GM12864 (cell line): ENCODE measurements around the gene RXFP4.

Source experiments
- DNase-seq: peaks from one replicate; pipeline ENCODE4 v3.0.0-alpha.2; 2011; ENCODE audit warnings: low read depth
- H3K4me3 ChIP-seq: 2 replicates; pipeline ENCODE4 v1.5.1; 2011; ENCODE audit warnings: mild to moderate bottlenecking, low read depth, low read length, control low read depth
- TF ChIP-seq, protein P1 (sequence below): IDR thresholded peaks from 2 replicates; pipeline ENCODE4 v1.5.1; 2011; ENCODE audit warnings: low read depth, mild to moderate bottlenecking, moderate library complexity, low read length, control low read depth, inconsistent platforms; ENCODE audit errors: missing control alignments

The RXFP4 gene

GRCh38 chr1:155960081-155960745 lies 18.8 kb downstream of the RXFP4 start:
- no peak for DNase-seq
- H3K4me3 ChIP-seq = no peak overlapping the region
- TF ChIP-seq, protein P1, sequence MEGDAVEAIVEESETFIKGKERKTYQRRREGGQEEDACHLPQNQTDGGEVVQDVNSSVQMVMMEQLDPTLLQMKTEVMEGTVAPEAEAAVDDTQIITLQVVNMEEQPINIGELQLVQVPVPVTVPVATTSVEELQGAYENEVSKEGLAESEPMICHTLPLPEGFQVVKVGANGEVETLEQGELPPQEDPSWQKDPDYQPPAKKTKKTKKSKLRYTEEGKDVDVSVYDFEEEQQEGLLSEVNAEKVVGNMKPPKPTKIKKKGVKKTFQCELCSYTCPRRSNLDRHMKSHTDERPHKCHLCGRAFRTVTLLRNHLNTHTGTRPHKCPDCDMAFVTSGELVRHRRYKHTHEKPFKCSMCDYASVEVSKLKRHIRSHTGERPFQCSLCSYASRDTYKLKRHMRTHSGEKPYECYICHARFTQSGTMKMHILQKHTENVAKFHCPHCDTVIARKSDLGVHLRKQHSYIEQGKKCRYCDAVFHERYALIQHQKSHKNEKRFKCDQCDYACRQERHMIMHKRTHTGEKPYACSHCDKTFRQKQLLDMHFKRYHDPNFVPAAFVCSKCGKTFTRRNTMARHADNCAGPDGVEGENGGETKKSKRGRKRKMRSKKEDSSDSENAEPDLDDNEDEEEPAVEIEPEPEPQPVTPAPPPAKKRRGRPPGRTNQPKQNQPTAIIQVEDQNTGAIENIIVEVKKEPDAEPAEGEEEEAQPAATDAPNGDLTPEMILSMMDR = no peak

DNA sequence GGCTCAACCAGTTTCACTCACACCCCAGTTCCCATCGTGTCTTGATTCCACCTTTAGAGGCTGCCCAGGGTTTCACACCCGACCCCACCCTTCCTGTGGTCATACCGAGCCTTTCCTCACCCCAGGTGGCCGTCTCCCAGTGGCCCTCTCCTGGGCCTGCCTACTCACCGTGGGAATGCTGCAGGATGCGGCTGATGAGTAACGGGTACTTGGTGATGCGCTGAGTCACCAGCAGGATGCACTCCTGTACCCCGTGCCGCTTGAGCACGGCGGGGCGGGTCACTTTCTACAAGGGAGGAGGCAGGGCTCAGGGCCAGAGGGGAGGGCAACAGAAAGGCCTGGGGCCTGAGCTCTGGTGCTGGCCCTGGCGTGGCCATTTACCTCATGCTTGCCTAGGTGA lies 20.5 kb downstream of the RXFP4 start:
- no peak overlapping the region for H3K4me3 ChIP-seq
- TF ChIP-seq, protein P1 = peak; percentile 60
- DNase-seq = no peak

GRCh38 chr1:155962599-155963211 lies 21.3 kb downstream of the RXFP4 start:
- TF ChIP-seq, protein P1 = no peak
- no peak overlapping the region for H3K4me3 ChIP-seq
- no peak for DNase-seq

DNA sequence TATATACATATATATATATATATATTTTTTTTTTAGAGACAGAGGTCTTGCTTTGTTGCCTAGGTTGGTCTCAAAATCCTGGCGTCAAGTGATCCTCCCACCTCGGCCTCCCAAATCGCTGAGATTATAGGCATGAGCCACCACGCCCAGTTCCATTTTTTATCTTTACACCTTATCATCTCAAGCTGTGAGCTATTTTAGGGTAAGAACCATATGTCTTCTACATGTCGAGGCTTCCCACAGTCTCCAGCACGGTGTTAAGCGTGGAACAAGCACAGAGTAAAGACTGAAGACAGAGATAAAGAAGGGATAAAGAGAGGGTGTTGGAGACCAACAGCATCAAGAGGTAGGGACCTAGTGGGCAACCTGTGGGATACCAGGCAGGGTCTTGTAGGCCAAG lies 22.8 kb downstream of the RXFP4 start:
- no peak for DNase-seq
- no peak overlapping the region for H3K4me3 ChIP-seq
- TF ChIP-seq, protein P1 = no peak

- DNase-seq = no peak
- TF ChIP-seq, protein P1 = peak; percentile 31
- H3K4me3 ChIP-seq = no peak overlapping the region
Measured at GRCh38 chr1:155966135-155966534, 24.7 kb downstream of the RXFP4 start.

DNA sequence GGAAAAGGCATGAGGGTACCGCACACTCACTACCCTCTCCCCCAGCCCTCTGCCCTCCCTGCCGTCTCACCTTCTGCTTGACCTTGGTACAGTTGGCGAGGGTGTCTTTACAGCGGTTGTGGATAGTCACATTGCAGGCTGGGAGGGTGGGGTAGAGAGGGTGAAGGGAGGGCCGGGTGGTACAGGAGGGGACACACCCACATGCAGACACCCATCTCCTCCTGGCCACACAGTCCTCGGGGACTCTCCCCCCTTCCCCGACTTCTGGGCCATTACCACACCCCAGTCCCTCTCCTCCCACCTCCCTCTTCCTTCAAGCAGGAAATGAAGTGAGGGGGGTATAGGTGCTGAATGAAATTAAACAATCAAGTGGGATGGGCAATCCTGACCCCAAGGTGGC lies 25.3 kb downstream of the RXFP4 start:
- TF ChIP-seq, protein P1 = no peak
- H3K4me3 ChIP-seq = no peak overlapping the region

More for the DNA sequence above, 25.3 kb downstream of the RXFP4 start:
- DNase-seq = no peak
